Measurements from ENCODE around the gene WDR7.

Gene WDR7

GRCh38 chr18:56658261-56658660 is 7.1 kb downstream of the WDR7 start:
- no peak for DNase-seq

- DNase-seq = no peak
Measured at GRCh38 chr18:56659111-56659510, 8.0 kb downstream of the WDR7 start.

- DNase-seq = no peak
Measured at GRCh38 chr18:56660655-56661054, 9.5 kb downstream of the WDR7 start.

GRCh38 chr18:56661360-56662062 is 10.4 kb downstream of the WDR7 start:
- no peak for DNase-seq

GRCh38 chr18:56662063-56662408 is 10.9 kb downstream of the WDR7 start:
- no peak for DNase-seq

- no peak for DNase-seq
Measured at GRCh38 chr18:56662502-56662901, 11.3 kb downstream of the WDR7 start.

- no peak for DNase-seq
Measured at GRCh38 chr18:56662902-56663301, 11.7 kb downstream of the WDR7 start.

GRCh38 chr18:56672391-56672790 is 21.2 kb downstream of the WDR7 start:
- DNase-seq = no peak

- no peak for DNase-seq
Measured at GRCh38 chr18:56672981-56673380, 21.8 kb downstream of the WDR7 start.

GRCh38 chr18:56676639-56677038 is 25.5 kb downstream of the WDR7 start:
- no peak for DNase-seq

- DNase-seq = no peak
Measured at GRCh38 chr18:56678836-56679565, 27.8 kb downstream of the WDR7 start.

- DNase-seq = no peak
Measured at GRCh38 chr18:56684277-56684676, 33.1 kb downstream of the WDR7 start.

- no peak for DNase-seq
Measured at GRCh38 chr18:56691530-56691929, 40.4 kb downstream of the WDR7 start.

- no peak for DNase-seq
Measured at GRCh38 chr18:56696966-56697365, 45.8 kb downstream of the WDR7 start.

GRCh38 chr18:56702946-56703345 is 51.8 kb downstream of the WDR7 start:
- peak; percentile 44 for DNase-seq

- DNase-seq = peak; percentile 54
Measured at GRCh38 chr18:56709463-56709862, 58.3 kb downstream of the WDR7 start.

- DNase-seq = no peak
Measured at GRCh38 chr18:56711708-56712445, 60.7 kb downstream of the WDR7 start.

GRCh38 chr18:56712761-56713160 is 61.6 kb downstream of the WDR7 start:
- DNase-seq = no peak

- no peak for DNase-seq
Measured at GRCh38 chr18:56715121-56715520, 64.0 kb downstream of the WDR7 start.

GRCh38 chr18:56716692-56717146 is 65.6 kb downstream of the WDR7 start:
- DNase-seq = no peak

GRCh38 chr18:56721031-56721430 is 69.9 kb downstream of the WDR7 start:
- DNase-seq = no peak

GRCh38 chr18:56721491-56721890 is 70.3 kb downstream of the WDR7 start:
- no peak for DNase-seq

GRCh38 chr18:56722518-56722917 is 71.4 kb downstream of the WDR7 start:
- no peak for DNase-seq

GRCh38 chr18:56723068-56723467 is 71.9 kb downstream of the WDR7 start:
- no peak for DNase-seq

Data from stimulated activated CD4-positive, alpha-beta T cell treated with anti-CD3 and anti-CD28 coated beads, Interleukin-4, amount 100 ng/mL, for 24 hours (primary cell).